CD1c-positive myeloid dendritic cell (primary cell): ENCODE results near the gene SDCCAG8.
A peak's percentile ranks its signal among the peaks of the same experiment; 100 is the strongest.

Experiments
- DNase-seq: peaks from one replicate; pipeline ENCODE4 v3.0.0-alpha.2; 2016; ENCODE audit errors: extremely low spot score

The SDCCAG8 gene

GRCh38 chr1:243390162-243390791 lies 134.4 kb downstream of the SDCCAG8 start:
- DNase-seq: no peak

- no peak for DNase-seq
Measured at GRCh38 chr1:243391355-243391754, 135.5 kb downstream of the SDCCAG8 start.

- DNase-seq: no peak
Measured at GRCh38 chr1:243393096-243393495, 137.3 kb downstream of the SDCCAG8 start.

GRCh38 chr1:243394066-243394465 lies 138.2 kb downstream of the SDCCAG8 start:
- DNase-seq: no peak

- DNase-seq: no peak
Measured at GRCh38 chr1:243394601-243395464, 139.0 kb downstream of the SDCCAG8 start.

GRCh38 chr1:243396424-243396823 lies 140.6 kb downstream of the SDCCAG8 start:
- DNase-seq: no peak

- no peak for DNase-seq
Measured at GRCh38 chr1:243396876-243397275, 141.0 kb downstream of the SDCCAG8 start.

- DNase-seq: no peak
Measured at GRCh38 chr1:243397613-243398321, 141.9 kb downstream of the SDCCAG8 start.

- DNase-seq: no peak
Measured at GRCh38 chr1:243399561-243400155, 143.8 kb downstream of the SDCCAG8 start.

GRCh38 chr1:243402868-243403267 lies 147.0 kb downstream of the SDCCAG8 start:
- no peak for DNase-seq

GRCh38 chr1:243406424-243406823 lies 150.6 kb downstream of the SDCCAG8 start:
- no peak for DNase-seq

- peak; percentile 7 for DNase-seq
Measured at GRCh38 chr1:243407284-243408018, 151.6 kb downstream of the SDCCAG8 start.

- DNase-seq: no peak
Measured at GRCh38 chr1:243408479-243408878, 152.6 kb downstream of the SDCCAG8 start.

GRCh38 chr1:243409284-243409683 lies 153.4 kb downstream of the SDCCAG8 start:
- DNase-seq: no peak

- no peak for DNase-seq
Measured at GRCh38 chr1:243411472-243411871, 155.6 kb downstream of the SDCCAG8 start.

GRCh38 chr1:243413431-243414151 lies 157.8 kb downstream of the SDCCAG8 start:
- no peak for DNase-seq

GRCh38 chr1:243414152-243414494 lies 158.3 kb downstream of the SDCCAG8 start:
- DNase-seq: no peak

- DNase-seq: no peak
Measured at GRCh38 chr1:243415663-243416408, 160.0 kb downstream of the SDCCAG8 start.

- no peak for DNase-seq
Measured at GRCh38 chr1:243416495-243416894, 160.7 kb downstream of the SDCCAG8 start.
